SK-N-MC (cell line): ENCODE data around the gene NLGN3.

ENCODE experiments used
- DNase-seq: peaks from one replicate; pipeline ENCODE4 v3.0.0-alpha.2; 2011; ENCODE audit warnings: low read depth, low spot score
- H3K27ac ChIP-seq: fragments of 200-600 bp; sonication (generic); 2 replicates; pipeline ENCODE4 v1.5.1; 2016; ENCODE audit warnings: mixed run types
- H3K36me3 ChIP-seq: fragments of 200-600 bp; sonication (generic); 2 replicates; pipeline ENCODE4 v1.6.1; 2017; ENCODE audit warnings: antibody characterized with exemption, low read length, mixed read lengths; ENCODE audit not compliant: insufficient read depth
- H3K4me3 ChIP-seq: fragments of 200-600 bp; sonication (generic); 2 replicates; pipeline ENCODE4 v1.5.1; 2016
- H3K9ac ChIP-seq: fragments of 200-600 bp; sonication (generic); 2 replicates; pipeline ENCODE4 v1.8.0; 2017; ENCODE audit warnings: mixed run types, mixed read lengths; ENCODE audit not compliant: insufficient read length
- H3K9me3 ChIP-seq: fragments of 200-600 bp; sonication (generic); 2 replicates; pipeline ENCODE4 v1.6.1; 2017; ENCODE audit warnings: low read depth, mild to moderate bottlenecking, antibody characterized with exemption, low read length, moderate library complexity, mixed read lengths
- EZH2 ChIP-seq: fragments of 200-600 bp; sonication (generic); IDR thresholded peaks from one replicate; pipeline ENCODE4 v1.6.1; 2017; ENCODE audit warnings: antibody characterized with exemption
- FOXP2 ChIP-seq: optimal IDR thresholded peaks from 2 replicates; pipeline ENCODE3; 2011; ENCODE audit warnings: mild to moderate bottlenecking, moderate library complexity; ENCODE audit not compliant: insufficient read depth; ENCODE audit errors: extremely low read length, control extremely low read depth
- POLR2AphosphoS5 ChIP-seq: IDR thresholded peaks from 2 replicates; pipeline ENCODE4 v1.6.1; 2012; ENCODE audit warnings: mild to moderate bottlenecking, low read depth, low read length, borderline replicate concordance

Gene NLGN3

GRCh38 chrX:71199252-71200008 lies 54.8 kb downstream of the NLGN3 start:
- no peaks in the 10 kb centered on the region for H3K9me3 ChIP-seq
- H3K36me3 ChIP-seq, result no peaks in the 10 kb centered on the region
- no peak for DNase-seq
- H3K27ac ChIP-seq, result no peak overlapping the region
- H3K4me3 ChIP-seq, result no peak overlapping the region
- TF ChIP-seq FOXP2 (no peak), EZH2 (no peak)
- H3K9ac ChIP-seq, result no peak overlapping the region

GRCh38 chrX:71210816-71211215 lies 66.2 kb downstream of the NLGN3 start:
- no peak for TF ChIP-seq EZH2
- no peak for TF ChIP-seq POLR2AphosphoS5
- TF ChIP-seq FOXP2, result no peak
- H3K9ac ChIP-seq, result no peak overlapping the region
- DNase-seq, result no peak
- no peak overlapping the region for H3K4me3 ChIP-seq
- no peak overlapping the region for H3K27ac ChIP-seq
- H3K36me3 ChIP-seq, result no peaks in the 10 kb centered on the region
- H3K9me3 ChIP-seq, result no peaks in the 10 kb centered on the region

- H3K9me3 ChIP-seq, result no peaks in the 10 kb centered on the region
- H3K9ac ChIP-seq, result no peak overlapping the region
- no peak for TF ChIP-seq EZH2
- no peak for TF ChIP-seq FOXP2
- no peak for TF ChIP-seq POLR2AphosphoS5
- no peaks in the 10 kb centered on the region for H3K36me3 ChIP-seq
- no peak for DNase-seq
- no peak overlapping the region for H3K27ac ChIP-seq
- H3K4me3 ChIP-seq, result no peak overlapping the region
Measured at GRCh38 chrX:71212536-71212935, 67.9 kb downstream of the NLGN3 start.

- Histone ChIP-seq H3K9me3 (no peaks in the 10 kb centered on the region), H3K9ac (no peak overlapping the region), H3K27ac (no peak overlapping the region)
Measured at GRCh38 chrX:71214152-71214551, 69.5 kb downstream of the NLGN3 start.

GRCh38 chrX:71214604-71215337 lies 70.1 kb downstream of the NLGN3 start:
- Histone ChIP-seq H3K4me3 (no peak overlapping the region), H3K36me3 (no peaks in the 10 kb centered on the region), H3K27ac (no peak overlapping the region), H3K9ac (no peak overlapping the region), H3K9me3 (no peaks in the 10 kb centered on the region)
- TF ChIP-seq POLR2AphosphoS5 (no peak), FOXP2 (no peak), EZH2 (no peak)
- DNase-seq, result no peak

More at GRCh38 chrX:71214152-71214551, 69.5 kb downstream of the NLGN3 start:
- Histone ChIP-seq H3K4me3 (no peak overlapping the region), H3K36me3 (no peaks in the 10 kb centered on the region)
- DNase-seq, result no peak
- TF ChIP-seq POLR2AphosphoS5, result no peak
- TF ChIP-seq EZH2, result no peak
- TF ChIP-seq FOXP2, result no peak

GRCh38 chrX:71215338-71215912 lies 70.8 kb downstream of the NLGN3 start:
- TF ChIP-seq FOXP2, result no peak
- no peak for TF ChIP-seq POLR2AphosphoS5
- no peak for TF ChIP-seq EZH2
- no peak overlapping the region for H3K4me3 ChIP-seq

GRCh38 chrX:71216485-71216884 lies 71.8 kb downstream of the NLGN3 start:
- H3K36me3 ChIP-seq, result no peaks in the 10 kb centered on the region
- TF ChIP-seq POLR2AphosphoS5 (no peak), FOXP2 (no peak), EZH2 (no peak)
- H3K27ac ChIP-seq, result no peak overlapping the region
- no peaks in the 10 kb centered on the region for H3K9me3 ChIP-seq
- no peak overlapping the region for H3K4me3 ChIP-seq
- H3K9ac ChIP-seq, result no peak overlapping the region
- no peak for DNase-seq

More at GRCh38 chrX:71215338-71215912, 70.8 kb downstream of the NLGN3 start:
- no peak overlapping the region for H3K9ac ChIP-seq
- H3K27ac ChIP-seq, result no peak overlapping the region
- DNase-seq, result no peak
- H3K9me3 ChIP-seq, result no peaks in the 10 kb centered on the region
- no peaks in the 10 kb centered on the region for H3K36me3 ChIP-seq

- Histone ChIP-seq H3K9me3 (no peaks in the 10 kb centered on the region), H3K36me3 (no peaks in the 10 kb centered on the region), H3K9ac (no peak overlapping the region), H3K4me3 (no peak overlapping the region), H3K27ac (no peak overlapping the region)
- no peak for DNase-seq
- TF ChIP-seq FOXP2 (no peak), EZH2 (no peak), POLR2AphosphoS5 (no peak)
Measured at GRCh38 chrX:71217298-71217697, 72.7 kb downstream of the NLGN3 start.
